HG02623 (cell line): ENCODE measurements around the gene HRNR.

Experiments used
- ATAC-seq: cut with Tn5 transposase; IDR thresholded peaks from one replicate; pipeline ENCODE4 v1.9.1; 2021; ENCODE audit warnings: moderate library complexity; ENCODE audit not compliant: unreplicated experiment

HRNR gene

DNA sequence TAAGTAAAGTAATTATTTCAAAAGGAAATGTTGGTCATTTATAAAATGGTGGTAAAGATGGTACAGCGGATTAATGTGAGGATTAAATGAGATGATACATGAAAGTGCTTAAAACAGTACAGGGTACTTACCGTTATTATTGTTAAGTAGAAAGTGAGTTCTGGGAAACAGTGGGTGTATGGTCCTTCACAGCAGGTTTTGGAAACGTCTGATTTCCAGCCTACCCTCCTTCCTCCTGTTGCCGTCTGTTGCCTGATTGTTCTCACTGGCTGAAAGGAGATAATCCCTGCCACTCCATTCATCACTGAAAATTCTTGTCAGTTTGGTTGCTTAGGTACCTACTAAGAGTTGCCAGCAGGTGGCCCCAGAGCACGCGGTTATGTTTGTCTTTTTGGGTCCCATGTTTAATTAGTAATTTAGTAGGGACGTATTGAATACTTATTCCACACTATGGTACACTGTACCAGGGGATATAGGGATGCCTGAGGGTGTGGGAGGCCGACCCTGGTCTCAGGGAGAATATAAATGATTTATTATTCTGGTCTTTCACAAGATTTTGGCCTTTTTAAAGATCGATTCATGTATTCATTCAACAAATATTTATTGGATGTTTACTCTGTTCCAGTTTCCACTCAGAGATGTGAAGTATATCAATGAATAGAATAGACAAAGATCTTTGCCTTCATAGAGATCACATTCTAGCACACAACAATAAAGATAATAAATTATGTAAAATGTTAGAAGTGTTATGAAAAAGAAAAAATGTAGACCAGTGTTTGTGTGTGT, 34.1 kb downstream of the HRNR start:
- no peak for ATAC-seq

DNA sequence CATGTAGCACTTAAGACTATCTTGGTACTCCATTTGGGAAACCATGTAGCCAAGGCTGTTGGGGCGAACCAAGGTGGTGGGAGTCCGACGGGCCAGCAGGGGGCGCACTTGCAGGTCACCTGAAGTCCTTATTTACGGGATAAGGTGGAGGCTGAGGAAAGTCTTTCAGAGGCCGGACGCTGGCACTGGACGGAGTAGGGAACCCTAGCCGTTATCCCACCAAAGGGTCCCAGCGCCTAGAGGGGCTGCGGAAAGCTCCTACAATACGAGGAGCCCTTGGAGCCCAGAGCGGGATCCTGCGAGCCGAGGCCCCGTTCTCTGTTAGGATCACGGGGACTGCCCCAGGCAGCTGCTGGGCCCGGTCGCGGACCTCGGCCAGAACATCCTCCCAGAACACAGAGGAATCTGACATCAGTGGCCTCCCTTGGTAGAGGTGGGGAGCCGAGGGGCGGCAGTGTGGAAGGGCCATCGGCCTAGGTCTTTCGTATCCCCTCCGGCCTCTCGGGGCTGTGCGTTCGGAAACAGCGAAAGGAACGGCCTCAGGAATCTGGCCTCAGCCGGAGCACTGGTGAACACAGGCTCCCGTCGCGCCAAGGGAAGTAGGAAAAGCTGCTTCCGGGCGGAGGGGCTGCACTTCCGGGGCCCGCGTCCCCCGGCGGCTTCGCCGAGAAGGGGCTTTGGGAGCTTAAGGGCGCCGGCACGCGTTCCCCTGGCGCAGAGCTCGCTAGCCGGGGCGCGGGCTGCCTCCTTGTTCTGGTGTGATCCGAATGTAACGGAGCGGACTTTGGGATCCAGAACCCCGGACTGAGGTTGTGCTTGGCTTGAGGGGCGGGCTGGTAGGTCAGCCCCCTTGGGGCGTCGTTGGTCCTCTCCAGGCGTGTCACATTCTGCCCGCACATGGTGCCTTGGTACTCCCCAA, 35.1 kb downstream of the HRNR start:
- no peak for ATAC-seq

DNA sequence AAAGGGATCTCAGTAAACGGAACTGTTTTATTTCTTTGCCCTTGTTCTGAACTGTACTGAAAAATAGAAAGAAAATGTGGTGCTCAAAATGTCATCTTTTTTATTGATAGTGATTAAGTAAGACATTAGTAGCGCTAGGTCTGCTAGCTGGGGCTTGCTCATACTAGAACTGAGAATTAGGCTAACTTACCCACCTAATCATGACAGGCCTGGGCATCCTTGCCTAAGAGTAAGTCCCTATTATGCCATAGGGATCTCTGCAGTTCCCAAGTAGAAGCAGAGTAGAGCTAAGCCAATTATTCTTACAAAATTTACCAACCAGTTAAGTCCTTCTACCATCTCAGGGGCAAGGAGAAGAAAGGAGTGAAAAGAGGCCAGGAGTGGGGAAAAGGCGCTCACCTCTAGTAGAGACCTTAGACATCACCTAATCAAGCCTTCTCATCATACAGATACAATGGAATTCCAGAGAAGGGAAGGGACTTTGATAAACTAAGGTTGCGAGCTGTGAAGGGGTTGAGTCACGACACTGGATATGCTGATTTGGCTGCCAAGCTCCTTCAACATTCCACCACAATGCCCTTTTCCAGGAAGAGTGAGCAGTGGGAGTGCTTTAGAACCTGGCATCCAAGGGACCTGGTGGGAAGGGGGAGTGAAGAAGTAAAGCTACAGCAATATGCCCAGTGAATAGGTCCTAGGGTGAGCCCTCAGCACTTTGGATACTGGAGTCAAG, 37.3 kb downstream of the HRNR start:
- ATAC-seq = no peak

DNA sequence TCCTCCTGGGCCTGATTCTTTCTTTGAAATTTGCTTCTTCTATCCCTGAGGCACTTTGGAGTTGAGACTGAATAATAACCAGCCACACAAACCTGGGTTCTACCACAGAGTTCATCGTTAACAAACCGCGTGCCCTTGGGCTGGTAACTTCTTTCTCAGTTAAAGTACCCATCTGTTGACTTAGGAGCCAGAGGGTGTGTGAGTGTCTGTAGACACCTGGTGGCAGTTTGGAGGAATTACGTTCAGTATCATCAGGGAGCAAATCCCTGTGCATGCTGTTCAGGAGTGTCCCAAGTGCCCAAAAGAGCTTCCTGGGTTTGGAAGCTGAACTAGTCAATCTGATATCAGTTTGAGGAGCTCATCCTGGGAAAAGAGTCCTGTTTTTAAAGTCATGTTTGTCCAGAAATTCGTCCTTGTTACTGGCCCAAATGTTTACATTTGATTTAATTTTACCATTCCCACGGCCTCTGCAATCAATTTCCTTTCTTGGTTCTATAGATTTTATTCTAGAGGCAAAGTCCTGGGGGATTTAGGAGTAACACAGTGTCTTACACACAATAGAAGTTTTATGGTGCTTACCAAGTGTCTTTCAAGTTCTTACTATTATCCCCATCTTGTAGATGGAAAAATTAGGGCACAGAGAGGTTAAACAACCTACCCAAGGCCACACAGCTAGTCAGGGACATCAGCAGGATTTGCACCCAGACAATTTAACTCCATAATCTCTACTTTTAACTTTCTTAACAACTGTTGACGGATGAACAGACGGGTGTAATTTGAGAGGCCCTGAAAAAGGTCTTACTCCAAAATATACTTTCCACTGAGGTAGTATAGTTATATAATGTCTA, 38.2 kb downstream of the HRNR start:
- peak; percentile 44 for ATAC-seq

DNA sequence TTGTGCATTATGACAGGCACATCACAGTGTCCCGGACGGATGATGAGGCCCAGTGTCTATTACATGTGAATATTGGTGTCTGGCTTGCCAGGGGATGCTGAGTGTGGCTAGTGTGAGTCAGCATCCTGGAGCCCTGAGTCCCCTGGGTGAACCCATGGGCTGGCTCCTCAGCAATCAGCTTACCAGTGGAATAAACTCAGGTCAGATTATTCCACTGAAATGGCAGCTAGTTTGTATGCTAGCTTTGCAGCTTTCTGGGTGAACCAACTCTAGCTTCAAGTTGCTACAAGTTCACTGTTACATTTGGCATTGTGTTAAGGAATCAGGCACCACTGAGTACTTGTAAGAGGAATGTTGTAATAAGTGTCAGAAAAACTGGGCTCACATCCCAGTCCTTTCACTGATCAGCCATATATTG, 41.0 kb downstream of the HRNR start:
- no peak for ATAC-seq

DNA sequence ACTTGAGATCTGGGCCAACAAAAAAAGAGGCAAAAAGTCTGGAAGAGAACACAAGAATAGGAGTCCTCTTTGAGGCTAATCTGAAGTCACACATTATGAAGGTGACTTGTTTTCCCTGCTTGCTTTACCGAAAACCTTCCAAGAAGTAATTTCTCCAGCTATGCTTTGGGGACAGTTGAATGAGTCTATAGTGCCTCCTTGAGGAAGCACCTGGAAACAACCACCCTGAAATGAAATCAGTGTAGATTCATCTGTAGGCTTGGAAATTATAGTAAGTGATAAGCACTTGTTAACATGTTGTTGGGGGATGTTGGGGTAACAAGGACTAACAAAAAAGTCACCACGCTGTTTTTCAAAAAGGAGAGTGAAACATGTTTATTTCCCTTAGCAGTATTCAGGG, 41.6 kb downstream of the HRNR start:
- no peak for ATAC-seq

DNA sequence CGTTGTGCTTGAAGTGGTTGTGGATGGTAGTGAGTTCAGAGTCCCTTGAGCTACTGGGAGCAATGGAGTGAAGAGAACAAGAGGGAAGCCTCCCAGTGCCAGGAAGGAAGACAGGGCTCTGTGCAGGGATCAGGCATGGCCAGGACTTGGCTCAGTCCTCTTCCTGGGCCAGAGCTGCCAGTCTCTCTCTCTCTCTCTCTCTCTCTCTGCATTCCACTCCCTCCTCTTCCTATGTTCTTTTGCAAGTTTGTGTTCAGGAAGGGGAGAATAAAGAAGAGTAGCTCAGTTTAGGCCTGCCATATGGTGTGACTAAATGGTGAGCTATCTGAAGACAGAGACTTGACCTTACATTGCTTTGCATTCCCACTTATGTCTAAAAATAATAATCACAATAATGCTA, 44.4 kb downstream of the HRNR start:
- no peak for ATAC-seq

DNA sequence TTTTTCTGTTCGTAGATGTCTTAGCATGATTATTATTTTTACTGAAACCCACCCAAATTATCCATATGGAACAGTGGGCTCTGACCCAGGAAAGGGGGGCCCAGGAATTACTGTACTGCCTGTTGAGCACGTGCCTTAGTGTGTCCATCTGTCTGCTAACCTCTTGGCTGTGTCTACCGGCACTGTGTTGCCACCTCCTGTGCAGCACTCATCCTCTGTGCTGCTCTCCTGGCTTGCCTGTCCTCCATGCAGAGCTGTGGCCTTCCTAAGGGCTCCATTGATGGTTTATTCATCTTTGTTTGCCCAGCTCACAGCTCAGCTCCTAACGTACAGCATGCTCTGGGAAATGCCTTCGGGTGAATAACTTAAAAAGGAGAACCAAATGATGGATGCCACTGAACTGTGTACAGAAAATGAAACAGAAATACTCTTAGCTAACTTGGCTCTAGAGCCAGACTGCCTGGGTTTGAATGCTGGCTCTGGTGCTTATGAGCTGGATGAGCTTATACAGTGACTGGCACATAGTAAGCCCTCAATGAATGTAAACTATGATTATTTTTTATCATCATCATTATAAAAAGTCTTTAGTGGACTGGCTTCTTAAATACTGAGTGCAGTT, 53.6 kb downstream of the HRNR start:
- no peak for ATAC-seq

DNA sequence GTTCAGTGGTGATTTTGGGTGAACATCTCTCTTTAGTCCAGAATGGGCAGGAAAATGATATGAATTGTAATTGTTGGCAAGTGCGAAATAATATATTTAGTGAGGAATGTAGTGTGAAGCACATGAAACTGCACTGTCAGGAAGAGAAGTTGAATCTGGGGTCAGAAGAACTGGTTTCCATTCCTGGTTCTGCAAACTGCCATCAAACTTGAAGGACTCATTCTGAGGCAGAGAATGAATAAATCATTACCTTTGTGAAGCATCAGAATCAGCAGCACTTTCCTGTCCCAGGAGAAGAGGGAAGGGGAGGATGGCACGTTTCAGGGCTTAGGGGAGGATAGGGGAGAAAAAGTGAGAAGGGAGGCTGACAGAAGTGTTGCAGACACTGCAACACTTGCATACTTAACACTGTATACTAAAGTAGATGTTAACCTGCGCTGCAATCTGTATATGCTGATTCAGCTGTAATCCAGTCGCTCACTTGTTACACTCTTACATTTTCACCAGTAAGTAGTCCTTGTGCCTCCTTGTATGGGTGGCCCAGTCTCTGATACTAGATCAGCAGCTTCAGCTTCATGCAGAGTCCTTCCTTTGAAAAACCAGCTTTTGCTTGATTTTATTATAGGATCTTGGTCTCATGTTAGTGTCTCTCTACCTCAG, 54.5 kb downstream of the HRNR start:
- no peak for ATAC-seq

DNA sequence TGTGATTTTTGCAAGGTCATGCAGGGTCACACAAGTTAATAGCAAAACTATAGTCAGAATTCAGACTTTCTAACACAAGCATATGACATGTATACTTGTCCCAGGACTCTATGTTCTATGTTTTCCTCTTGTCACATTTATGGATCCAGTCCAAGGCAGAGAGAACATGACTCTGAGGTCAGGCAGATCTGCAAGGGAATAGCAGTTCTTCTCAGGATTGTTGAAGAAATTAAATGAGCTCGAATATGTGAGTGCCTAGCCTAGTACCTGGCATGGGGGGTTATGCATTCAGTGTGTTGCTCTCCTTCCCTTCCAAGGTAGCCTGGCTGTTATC, 55.5 kb downstream of the HRNR start:
- ATAC-seq = no peak

DNA sequence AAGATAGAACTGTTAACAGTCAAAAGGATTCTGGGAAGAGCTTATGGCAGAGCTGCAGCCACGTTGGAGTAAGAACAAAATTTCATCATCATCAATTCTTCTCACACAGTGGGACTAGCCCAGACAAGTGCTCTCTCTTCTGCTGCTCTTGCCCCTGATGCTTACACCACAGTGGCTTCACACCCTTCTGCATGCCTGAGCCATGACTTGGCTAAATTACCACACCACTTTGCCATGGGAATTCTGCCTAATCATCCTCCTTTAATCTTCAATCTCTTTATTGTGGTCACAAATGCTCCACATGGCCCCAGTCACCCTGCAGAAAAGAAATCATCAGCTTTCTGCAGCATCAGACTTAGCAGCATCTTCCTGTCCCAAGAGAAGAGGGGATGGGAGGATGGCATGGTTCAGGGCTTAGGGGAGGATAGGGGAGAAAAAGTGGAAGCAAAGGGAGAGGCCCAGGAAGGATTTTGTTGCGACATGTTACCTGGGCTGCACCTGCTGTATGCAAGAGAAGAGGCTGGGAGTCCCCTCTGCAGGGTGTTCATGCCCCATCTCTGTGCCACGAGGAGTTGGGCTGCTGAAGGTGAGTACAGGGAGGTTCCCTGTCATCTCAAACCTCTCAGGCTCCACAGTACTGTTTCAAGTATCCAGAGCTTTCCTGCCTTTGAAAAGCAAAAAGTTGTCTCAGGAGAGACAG, 56.0 kb downstream of the HRNR start:
- no peak for ATAC-seq

DNA sequence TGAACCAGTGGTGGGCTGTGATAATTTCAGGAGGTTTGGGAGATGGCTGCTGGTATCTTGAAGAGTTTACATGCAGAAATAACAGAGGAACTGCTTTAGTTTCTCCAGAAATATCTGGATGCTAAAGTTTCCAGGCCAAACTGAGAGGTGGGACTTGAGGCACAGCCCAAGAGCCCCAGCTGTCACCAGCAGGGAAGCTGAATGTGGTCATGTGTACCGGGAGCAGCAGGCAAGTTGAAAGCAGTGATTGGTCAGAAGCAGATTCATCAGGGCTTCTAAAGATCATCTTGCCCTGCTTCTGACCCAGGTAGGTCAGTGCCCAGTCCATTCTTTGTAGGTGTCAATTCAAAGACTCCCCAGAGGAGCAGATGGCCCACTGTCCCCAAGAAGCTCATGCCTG, 57.0 kb downstream of the HRNR start:
- no peak for ATAC-seq

DNA sequence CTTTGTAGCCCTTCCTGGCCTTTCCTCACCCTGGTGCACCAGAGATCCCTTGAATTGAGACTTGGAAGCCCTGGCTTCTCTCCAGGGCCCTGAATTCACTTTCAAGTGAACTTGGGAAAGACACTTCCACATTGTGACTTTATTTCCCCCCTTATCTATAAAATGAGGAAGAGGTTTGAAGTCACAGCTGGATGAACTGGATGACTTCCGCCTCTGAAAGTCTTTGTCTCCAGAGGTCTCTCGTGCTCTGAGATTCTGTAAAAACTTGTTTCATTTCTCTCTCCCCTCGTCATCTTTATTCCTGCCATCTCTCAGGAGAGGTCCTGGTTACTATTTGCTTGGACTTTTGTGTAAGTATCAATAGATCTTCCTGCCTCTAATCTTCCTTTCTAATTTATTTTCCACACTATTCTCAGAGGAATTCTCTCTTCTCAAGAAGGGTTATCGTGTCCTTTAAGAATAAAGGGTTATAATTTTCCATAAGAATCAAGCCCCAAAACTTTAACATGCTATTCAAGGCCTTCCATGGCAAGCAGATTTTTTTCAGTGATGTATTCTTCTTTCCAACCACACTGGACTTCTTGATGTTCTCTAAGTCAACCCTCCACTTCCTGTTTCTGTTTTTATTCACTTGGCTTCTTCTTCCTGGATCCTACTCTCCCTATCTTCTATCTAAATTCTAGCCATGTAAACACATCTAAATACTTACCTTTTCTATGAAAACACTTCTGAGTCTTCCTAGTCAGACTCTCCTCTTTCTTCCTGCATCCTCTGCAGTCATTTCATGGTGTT, 58.5 kb downstream of the HRNR start:
- no peak for ATAC-seq

DNA sequence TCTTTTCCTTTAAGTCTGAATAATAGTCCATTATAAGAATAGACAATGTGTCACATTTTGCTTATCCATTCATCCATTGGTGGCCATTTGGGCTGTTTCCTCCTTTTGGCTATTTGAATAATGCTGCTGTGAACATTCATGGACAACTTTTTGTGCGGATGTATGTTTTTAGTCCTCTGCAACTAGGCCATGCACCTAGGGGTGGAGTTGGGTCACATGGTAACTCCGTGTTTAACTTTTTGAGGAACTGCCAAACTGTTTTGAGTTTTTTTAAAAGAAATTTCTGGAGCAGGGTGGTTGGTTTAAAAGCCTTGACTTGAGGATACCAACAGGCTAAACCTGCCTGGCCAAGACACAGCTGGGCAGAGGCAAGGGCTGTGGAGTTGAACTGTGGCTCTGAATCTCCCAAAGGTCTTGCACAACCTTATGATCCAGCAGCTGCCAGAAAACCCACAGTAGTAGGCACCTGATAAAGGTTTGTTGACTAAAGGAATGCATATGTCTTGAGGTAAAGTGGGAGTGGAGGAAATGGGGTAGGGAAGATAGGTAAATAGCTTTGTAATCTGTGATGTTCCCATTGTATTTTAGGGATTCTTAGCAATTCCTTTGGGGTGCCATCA, 59.4 kb downstream of the HRNR start:
- ATAC-seq = no peak

DNA sequence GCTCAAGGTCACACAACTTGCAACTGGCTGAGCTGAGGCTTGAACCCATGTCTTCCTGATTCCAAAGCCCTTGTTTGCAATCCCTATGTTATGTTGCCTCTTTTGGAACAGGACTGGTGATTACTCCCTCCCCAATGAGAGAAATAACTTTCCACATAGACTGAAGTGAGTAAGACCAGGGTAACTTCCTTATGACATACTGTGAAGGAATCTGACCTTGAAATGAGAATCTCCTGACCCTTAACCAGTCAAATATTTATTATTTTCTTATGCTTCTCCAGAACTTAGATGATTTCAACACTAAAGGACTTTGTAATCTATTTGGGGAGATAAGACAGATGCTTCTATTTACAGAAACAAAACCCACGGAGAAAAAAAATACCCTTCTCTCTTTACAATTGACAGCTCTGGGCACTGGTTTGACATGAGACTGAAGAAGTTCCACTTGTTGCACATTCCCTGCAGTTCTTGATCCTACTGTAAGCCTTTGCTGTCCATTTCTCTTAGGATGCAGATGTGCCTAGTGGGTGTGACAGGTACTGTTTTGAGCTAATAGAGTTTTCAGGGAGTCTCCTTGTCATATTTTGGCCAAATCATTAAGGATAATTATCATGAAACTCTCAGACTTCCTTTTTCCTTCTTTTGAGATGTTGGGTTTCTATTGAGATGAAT, 61.1 kb downstream of the HRNR start:
- ATAC-seq = no peak
